Activated naive CD8-positive, alpha-beta T cell treated with anti-CD3 and anti-CD28 coated beads, Interleukin-2, amount 50 U/mL, for 24 hours (primary cell): Measurements from ENCODE around the gene HOTAIR.
A peak's percentile ranks its signal among the peaks of the same experiment; 100 is the strongest.

ENCODE experiments used
- ATAC-seq: fragments of 150-1000 bp; cut with Tn5 transposase; one replicate; pipeline ENCODE4 v1.10.0; 2021
- DNase-seq: peaks from one replicate; pipeline ENCODE4 v3.0.0; 2021
- H3K27ac Mint-ChIP-seq: one replicate; pipeline ENCODE4 v1.8.0; 2021; ENCODE audit warnings: mild to moderate bottlenecking, mixed read lengths
- H3K27me3 Mint-ChIP-seq: one replicate; pipeline ENCODE4 v1.8.0; 2021; ENCODE audit warnings: mixed read lengths
- H3K36me3 Mint-ChIP-seq: one replicate; pipeline ENCODE4 v1.8.0; 2021; ENCODE audit warnings: low read depth, mixed read lengths
- H3K4me1 Mint-ChIP-seq: one replicate; pipeline ENCODE4 v1.8.0; 2021; ENCODE audit warnings: mixed read lengths
- H3K4me3 Mint-ChIP-seq: one replicate; pipeline ENCODE4 v1.8.0; 2021; ENCODE audit warnings: mild to moderate bottlenecking, moderate library complexity, mixed read lengths
- H3K9me3 Mint-ChIP-seq: one replicate; pipeline ENCODE4 v1.8.0; 2021; ENCODE audit warnings: mixed read lengths

The HOTAIR gene

GRCh38 chr12:53948650-53949593 lies 25.8 kb downstream of the HOTAIR start:
- Mint-ChIP-seq H3K9me3 (no peaks in the 10 kb centered on the region), H3K27ac (no peak overlapping the region), H3K4me3 (no peak overlapping the region), H3K27me3 (peaks cover 95% of the 10 kb centered on the region), H3K4me1 (no peaks in the 10 kb centered on the region), H3K36me3 (no peaks in the 10 kb centered on the region)
- DNase-seq = no peak
- ATAC-seq = no peak

GRCh38 chr12:53947743-53948142 lies 27.0 kb downstream of the HOTAIR start:
- Mint-ChIP-seq H3K36me3 (no peaks in the 10 kb centered on the region), H3K27ac (no peak overlapping the region), H3K27me3 (peaks cover 93% of the 10 kb centered on the region), H3K9me3 (no peaks in the 10 kb centered on the region), H3K4me1 (no peaks in the 10 kb centered on the region), H3K4me3 (no peak overlapping the region)
- DNase-seq (no peak), ATAC-seq (no peak)

DNA sequence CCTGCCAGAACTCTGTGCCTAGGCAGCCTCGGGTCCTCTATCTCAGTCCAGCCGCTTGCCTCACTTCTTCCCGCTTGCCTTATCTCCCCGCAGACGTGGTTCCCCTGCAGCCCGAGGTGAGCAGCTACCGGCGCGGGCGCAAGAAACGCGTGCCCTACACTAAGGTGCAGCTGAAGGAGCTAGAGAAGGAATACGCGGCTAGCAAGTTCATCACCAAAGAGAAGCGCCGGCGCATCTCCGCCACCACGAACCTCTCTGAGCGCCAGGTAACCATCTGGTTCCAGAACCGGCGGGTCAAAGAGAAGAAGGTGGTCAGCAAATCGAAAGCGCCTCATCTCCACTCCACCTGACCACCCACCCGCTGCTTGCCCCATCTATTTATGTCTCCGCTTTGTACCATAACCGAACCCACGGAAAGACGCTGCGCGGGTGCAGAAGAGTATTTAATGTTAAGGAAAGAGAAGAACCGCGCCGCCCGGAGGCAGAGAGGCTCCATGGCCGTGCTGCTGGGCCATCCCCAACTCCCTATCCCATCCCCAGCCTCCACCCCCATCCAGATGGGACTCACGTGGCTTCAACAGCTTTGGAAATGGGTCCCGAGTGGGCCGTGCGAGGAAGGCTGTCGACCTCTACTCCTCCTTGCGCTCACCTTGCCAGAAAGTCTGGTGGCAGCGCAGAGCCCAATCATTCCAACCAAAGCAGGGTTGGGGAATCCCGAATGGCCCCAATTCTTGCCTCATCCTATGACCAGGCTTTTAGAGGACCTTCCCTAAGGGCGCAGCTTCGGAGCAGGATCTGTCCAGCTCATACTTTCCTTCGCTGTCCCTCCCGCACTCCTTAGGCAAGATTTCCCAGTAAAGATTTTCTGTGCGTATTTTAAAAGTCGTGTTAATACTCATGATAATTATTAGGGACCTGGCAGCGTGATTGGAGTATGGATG lies 29.6 kb downstream of the HOTAIR start:
- DNase-seq (no peak), ATAC-seq (no peak)
- H3K27me3 Mint-ChIP-seq = peaks cover 91% of the 10 kb centered on the region
- H3K4me3 Mint-ChIP-seq = no peak overlapping the region
- no peaks in the 10 kb centered on the region for H3K36me3 Mint-ChIP-seq
- no peaks in the 10 kb centered on the region for H3K4me1 Mint-ChIP-seq
- H3K27ac Mint-ChIP-seq = no peak overlapping the region
- no peaks in the 10 kb centered on the region for H3K9me3 Mint-ChIP-seq

DNA sequence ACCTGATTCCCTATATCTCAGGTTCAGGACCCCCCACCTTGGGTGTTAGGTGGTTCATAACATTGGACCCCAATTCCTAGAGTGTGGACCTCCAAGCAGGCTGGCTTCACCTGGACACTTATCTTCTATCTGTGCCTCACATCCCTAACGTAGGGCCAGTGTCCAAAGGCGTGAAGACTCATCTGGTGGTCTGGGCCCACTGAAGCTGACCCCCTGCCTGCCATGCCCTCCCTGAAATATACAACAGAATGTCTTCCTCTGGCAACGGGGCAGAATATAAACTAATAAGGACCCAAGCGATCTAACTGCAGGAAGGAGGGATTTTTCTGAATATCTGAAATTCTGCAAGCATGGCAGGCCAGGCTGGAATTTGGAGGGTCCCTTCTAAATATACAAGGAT lies 30.5 kb downstream of the HOTAIR start:
- DNase-seq (no peak), ATAC-seq (no peak)
- Mint-ChIP-seq H3K27me3 (peaks cover 90% of the 10 kb centered on the region), H3K4me1 (no peaks in the 10 kb centered on the region), H3K4me3 (no peak overlapping the region), H3K9me3 (no peaks in the 10 kb centered on the region), H3K27ac (no peak overlapping the region), H3K36me3 (no peaks in the 10 kb centered on the region)

DNA sequence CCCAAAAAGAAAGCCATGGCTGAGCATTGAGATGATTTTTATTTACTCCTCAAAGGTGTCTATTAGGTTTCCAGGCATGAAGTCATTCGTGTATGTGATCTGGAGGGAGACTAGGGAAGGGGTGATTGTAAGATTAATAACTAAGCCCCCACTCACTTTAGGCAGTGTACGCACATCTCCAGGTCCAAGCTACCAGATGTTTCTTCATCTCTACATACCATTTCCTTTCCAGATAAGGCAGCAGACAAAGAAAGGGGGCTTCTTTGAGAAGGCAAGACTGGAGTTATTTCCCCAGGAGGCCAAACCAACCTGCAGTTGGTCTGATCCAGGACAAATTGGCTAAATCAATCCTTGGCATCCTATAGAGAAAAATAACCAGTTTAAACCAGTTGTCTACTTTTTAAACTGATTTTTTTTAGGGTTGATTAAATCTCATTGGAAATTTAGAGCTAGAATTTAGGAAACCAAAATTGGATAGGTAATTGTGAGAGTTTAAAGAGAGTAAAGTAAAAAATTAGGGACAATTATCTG lies 32.2 kb downstream of the HOTAIR start:
- Mint-ChIP-seq H3K4me3 (no peak overlapping the region), H3K27ac (no peak overlapping the region), H3K4me1 (no peaks in the 10 kb centered on the region), H3K36me3 (no peaks in the 10 kb centered on the region), H3K9me3 (no peaks in the 10 kb centered on the region), H3K27me3 (peaks cover 88% of the 10 kb centered on the region)
- DNase-seq (no peak), ATAC-seq (no peak)

- Mint-ChIP-seq H3K27ac (no peak overlapping the region), H3K27me3 (peaks cover 89% of the 10 kb centered on the region), H3K4me3 (no peak overlapping the region), H3K36me3 (no peaks in the 10 kb centered on the region), H3K4me1 (no peaks in the 10 kb centered on the region), H3K9me3 (no peaks in the 10 kb centered on the region)
- DNase-seq (no peak), ATAC-seq (no peak)
Measured at GRCh38 chr12:53941750-53942149, 33.0 kb downstream of the HOTAIR start.

DNA sequence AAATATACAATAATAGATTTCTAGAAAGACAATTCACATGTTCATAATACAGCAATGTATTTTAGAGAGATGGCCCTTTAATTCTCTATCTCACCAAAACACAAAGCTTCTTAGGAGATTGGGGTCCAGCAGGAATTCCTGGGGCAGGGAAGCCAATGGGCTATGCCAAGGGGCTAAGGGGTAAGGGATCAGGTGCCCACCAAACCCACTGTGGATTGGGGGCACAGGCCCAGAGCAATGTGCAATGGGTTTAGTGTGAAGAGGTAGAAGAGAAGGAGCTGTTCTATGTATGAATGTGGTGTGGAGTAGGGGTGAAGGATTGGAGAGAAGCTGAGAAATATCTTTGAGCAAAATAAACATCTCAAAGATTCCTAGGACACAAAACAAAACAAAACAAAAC lies 33.6 kb downstream of the HOTAIR start:
- Mint-ChIP-seq H3K36me3 (no peaks in the 10 kb centered on the region), H3K9me3 (no peaks in the 10 kb centered on the region), H3K4me1 (peaks cover under 1% of the 10 kb centered on the region), H3K27ac (no peak overlapping the region), H3K4me3 (no peak overlapping the region), H3K27me3 (peaks cover 88% of the 10 kb centered on the region)
- DNase-seq (no peak), ATAC-seq (no peak)

DNA sequence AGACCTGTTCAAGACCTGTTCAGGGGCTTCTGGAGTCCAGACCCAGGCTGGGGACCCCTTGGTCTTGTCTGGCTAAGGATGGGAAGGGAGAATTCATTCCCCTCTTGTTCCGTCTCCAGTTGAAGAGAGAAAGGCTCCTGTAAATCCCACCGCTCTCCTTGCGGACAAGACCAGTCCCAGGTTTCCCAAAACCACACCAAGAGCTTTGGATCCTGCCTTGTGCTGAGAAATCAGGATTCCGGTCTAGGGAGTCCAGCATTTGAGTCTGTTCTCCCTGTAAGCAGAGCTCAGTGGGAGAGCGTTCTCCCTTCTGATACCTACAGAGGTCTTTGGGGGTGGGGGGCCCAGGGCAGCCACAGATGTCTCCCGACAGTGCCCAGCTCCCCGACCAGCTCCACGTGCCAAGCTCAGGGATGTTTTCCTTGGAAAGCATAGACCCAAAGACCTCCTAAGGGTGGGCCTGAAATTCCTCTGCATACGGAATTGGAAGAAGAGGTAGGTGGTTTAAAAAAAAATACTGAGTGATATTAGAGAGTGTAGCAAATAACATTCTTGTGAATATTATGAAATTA lies 34.2 kb downstream of the HOTAIR start:
- Mint-ChIP-seq H3K36me3 (no peaks in the 10 kb centered on the region), H3K27ac (no peak overlapping the region), H3K9me3 (no peaks in the 10 kb centered on the region), H3K27me3 (peaks cover 88% of the 10 kb centered on the region), H3K4me1 (peaks cover 1% of the 10 kb centered on the region), H3K4me3 (no peak overlapping the region)
- ATAC-seq (no peak), DNase-seq (no peak)

DNA sequence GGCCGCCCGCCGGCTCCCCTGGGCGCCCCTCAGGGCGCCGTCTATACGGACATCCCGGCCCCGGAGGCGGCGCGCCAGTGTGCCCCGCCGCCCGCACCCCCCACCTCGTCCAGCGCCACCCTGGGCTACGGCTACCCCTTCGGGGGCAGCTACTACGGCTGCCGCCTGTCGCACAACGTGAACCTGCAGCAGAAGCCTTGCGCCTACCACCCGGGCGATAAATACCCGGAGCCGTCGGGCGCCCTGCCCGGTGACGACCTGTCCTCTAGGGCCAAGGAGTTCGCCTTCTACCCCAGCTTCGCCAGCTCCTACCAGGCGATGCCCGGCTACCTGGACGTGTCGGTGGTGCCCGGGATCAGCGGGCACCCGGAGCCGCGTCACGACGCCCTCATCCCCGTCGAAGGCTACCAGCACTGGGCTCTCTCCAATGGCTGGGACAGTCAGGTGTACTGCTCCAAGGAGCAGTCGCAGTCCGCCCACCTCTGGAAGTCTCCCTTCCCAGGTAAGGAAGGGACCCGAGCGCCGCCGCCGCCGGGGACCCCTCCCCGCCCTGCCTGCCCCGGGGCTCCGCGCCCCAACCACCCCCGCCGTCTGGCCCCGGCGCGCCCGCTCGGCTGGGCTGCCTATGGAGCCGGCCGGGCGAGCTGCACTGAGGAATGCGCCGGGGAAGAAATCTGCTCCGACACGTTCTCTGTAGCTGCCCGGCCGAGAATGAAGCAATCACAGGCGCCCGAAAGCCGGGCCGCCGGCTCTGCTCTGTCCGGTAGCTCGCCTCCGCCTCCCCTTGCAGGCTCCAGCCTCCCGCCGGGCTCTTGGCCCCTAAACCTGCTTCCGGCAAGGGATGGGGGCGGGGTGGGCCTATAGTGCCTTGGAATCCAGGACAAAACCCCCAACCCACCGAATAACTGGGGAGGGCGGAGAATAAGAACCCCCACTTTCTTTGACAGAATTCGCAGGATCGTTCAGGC lies 35.3 kb downstream of the HOTAIR start:
- Mint-ChIP-seq H3K9me3 (no peaks in the 10 kb centered on the region), H3K4me1 (peaks cover 7% of the 10 kb centered on the region), H3K27me3 (peaks cover 88% of the 10 kb centered on the region), H3K27ac (no peak overlapping the region), H3K4me3 (no peak overlapping the region), H3K36me3 (no peaks in the 10 kb centered on the region)
- DNase-seq (no peak), ATAC-seq (no peak)

DNA sequence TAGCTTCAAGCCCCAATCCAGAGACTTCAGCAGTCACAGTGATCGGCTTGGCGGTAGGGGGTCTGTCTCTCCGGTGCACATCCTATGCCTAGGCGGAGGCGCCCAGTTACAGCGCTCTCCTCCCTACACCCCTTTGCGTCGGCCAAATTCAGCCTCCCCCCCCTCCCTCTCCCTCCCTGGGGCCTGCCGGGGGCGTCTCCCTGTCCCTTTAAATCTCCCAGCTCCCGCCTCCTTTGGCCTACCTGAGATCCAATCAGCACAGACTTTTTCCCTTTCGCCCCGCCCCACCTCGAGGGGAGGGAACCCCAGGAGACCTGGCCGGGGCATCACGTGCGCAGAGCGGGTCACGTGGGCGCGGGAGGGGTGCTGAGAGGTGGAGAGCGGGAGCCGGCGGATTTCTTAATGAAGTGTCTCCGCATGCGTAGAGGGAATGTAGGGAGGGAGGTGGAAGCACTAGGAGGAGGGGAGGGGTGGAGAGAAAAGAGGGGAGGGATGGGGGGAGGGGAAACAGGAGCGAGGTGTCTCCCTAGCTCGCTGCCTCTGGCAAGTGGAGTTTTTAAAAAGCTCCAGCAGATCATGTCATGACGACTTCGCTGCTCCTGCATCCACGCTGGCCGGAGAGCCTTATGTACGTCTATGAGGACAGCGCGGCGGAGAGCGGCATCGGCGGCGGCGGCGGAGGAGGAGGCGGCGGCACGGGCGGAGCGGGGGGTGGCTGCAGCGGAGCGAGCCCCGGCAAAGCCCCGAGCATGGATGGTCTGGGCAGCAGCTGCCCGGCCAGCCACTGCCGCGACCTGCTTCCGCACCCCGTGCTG lies 36.2 kb downstream of the HOTAIR start, which contains the start of gene HOXC13:
Gene HOXC13, plus strand, starts transcription at position 506 of the 815 bp plus-strand sequence. Its CDS starts 76 bp downstream, at position 582.
- DNase-seq (peak; percentile 32), ATAC-seq (no peak)
- H3K4me3 Mint-ChIP-seq = no peak within 1 kb of the TSS
- H3K27ac Mint-ChIP-seq = no peak within 1 kb of the TSS
- peaks cover 88% of the 10 kb centered on the region for H3K27me3 Mint-ChIP-seq
- no peaks in the 10 kb centered on the region for H3K9me3 Mint-ChIP-seq
- H3K4me1 Mint-ChIP-seq = peaks cover 7% of the 10 kb centered on the region
- no peaks in the 10 kb centered on the region for H3K36me3 Mint-ChIP-seq

DNA sequence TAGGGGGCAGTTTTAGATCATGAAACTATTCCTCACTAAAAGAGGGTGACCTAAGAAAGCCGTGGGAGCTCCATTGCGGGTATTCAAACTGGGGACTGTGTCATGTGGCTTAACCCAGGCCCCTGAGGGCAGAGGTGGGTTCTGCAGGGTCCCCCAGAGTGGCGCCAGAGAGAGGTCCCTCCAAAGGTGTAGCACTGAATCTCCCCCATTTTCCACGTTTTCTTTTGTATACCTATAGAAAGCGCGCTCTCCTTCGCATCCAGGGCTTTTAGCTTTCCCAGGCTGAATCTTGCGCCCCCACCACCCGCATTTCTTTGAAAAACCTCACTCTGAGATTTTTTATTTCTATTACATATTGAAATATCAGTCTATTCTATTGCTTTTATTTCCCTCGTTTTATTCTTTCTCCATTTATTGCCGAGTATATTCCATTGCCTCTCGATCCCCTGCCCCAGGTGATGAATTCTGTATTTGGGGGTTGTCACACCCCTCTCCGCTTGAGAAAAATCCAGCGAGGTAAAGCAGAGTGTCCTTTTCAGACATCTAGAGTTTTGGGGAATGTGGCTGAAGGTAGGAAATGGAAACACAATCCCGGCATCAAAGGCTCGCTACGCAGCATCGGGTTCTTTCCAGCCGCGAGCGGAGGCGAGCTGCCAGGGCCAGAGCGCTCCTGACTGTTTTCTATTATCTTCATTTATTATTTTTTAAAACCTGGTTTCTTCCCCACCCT lies 37.0 kb downstream of the HOTAIR start:
- H3K4me1 Mint-ChIP-seq = peaks cover 7% of the 10 kb centered on the region
- H3K27me3 Mint-ChIP-seq = peaks cover 89% of the 10 kb centered on the region
- ATAC-seq (no peak), DNase-seq (no peak)
- H3K4me3 Mint-ChIP-seq = no peak overlapping the region
- H3K36me3 Mint-ChIP-seq = no peaks in the 10 kb centered on the region
- no peak overlapping the region for H3K27ac Mint-ChIP-seq
- no peaks in the 10 kb centered on the region for H3K9me3 Mint-ChIP-seq

- peaks cover 7% of the 10 kb centered on the region for H3K4me1 Mint-ChIP-seq
- DNase-seq (no peak), ATAC-seq (no peak)
- no peak overlapping the region for H3K4me3 Mint-ChIP-seq
- no peaks in the 10 kb centered on the region for H3K9me3 Mint-ChIP-seq
- peaks cover 89% of the 10 kb centered on the region for H3K27me3 Mint-ChIP-seq
- H3K36me3 Mint-ChIP-seq = no peaks in the 10 kb centered on the region
- no peak overlapping the region for H3K27ac Mint-ChIP-seq
Measured at GRCh38 chr12:53937099-53937498, 37.7 kb downstream of the HOTAIR start.
